NCI-H146 (cell line): ENCODE measurements around the gene MAST3.

Experiments
- DNase-seq: peaks from one replicate; lab custom pipeline; 2025; lab: John Stamatoyannopoulos, UW

Gene MAST3

GRCh38 chr19:18097217-18097992 lies at the start of gene MAST3:
Gene MAST3 (plus strand): TSS chr19:18097778. CDS start chr19:18097793, 15 bp downstream.
- peak; percentile 81 for DNase-seq

GRCh38 chr19:18049385-18049784 lies 48.2 kb upstream of the MAST3 start:
- DNase-seq: no peak

- DNase-seq: no peak
Measured at GRCh38 chr19:18051887-18052286, 45.7 kb upstream of the MAST3 start.

GRCh38 chr19:18053576-18054219 lies 43.9 kb upstream of the MAST3 start:
- DNase-seq: no peak

- DNase-seq: no peak
Measured at GRCh38 chr19:18055967-18056366, 41.6 kb upstream of the MAST3 start.

GRCh38 chr19:18057557-18057956 lies 40.0 kb upstream of the MAST3 start:
- DNase-seq: no peak

- peak; percentile 60 for DNase-seq
Measured at GRCh38 chr19:18058208-18059009, 39.2 kb upstream of the MAST3 start.

GRCh38 chr19:18059297-18059696 lies 38.3 kb upstream of the MAST3 start:
- DNase-seq: no peak

GRCh38 chr19:18059902-18060301 lies 37.7 kb upstream of the MAST3 start:
- DNase-seq: no peak

- no peak for DNase-seq
Measured at GRCh38 chr19:18060472-18060871, 37.1 kb upstream of the MAST3 start.

- DNase-seq: peak; percentile 41
Measured at GRCh38 chr19:18062028-18062427, 35.5 kb upstream of the MAST3 start.

- DNase-seq: no peak
Measured at GRCh38 chr19:18063463-18063862, 34.1 kb upstream of the MAST3 start.

- no peak for DNase-seq
Measured at GRCh38 chr19:18065173-18065495, 32.4 kb upstream of the MAST3 start.

- DNase-seq: no peak
Measured at GRCh38 chr19:18068395-18068794, 29.2 kb upstream of the MAST3 start.

GRCh38 chr19:18069383-18069782 lies 28.2 kb upstream of the MAST3 start:
- no peak for DNase-seq

- no peak for DNase-seq
Measured at GRCh38 chr19:18070181-18070580, 27.4 kb upstream of the MAST3 start.

- DNase-seq: no peak
Measured at GRCh38 chr19:18072335-18072734, 25.2 kb upstream of the MAST3 start.

- no peak for DNase-seq
Measured at GRCh38 chr19:18073197-18073596, 24.4 kb upstream of the MAST3 start.

GRCh38 chr19:18074192-18074591 lies 23.4 kb upstream of the MAST3 start:
- DNase-seq: peak; percentile 26

- DNase-seq: no peak
Measured at GRCh38 chr19:18083929-18084684, 13.5 kb upstream of the MAST3 start.

GRCh38 chr19:18085702-18086457 lies 11.7 kb upstream of the MAST3 start:
- DNase-seq: no peak
